OCI-LY7 (cell line): Measurements from ENCODE around the gene STAP2. TPM values are rescaled to one million over a fixed set of nuclear protein-coding genes. Genes with fewer than 3 reads are reported as not detected.

Experiments used
- BruUV-seq: library from RNA; stranded (reverse); fragments of 400-500 nt; replicated peaks from 2 replicates; lab custom pipeline; 2021; lab: Mats Ljungman, UMichigan
- CTCF ChIA-PET: fragments of 300-600 bp; sonication (Branson Sonifier 250); formaldehyde crosslinking; loops from one replicate; lab custom pipeline; 2022; ENCODE audit warnings: antibody characterized with exemption; ENCODE audit not compliant: unreplicated experiment; lab: Charles Lee
- POLR2A ChIA-PET: fragments of 300-600 bp; sonication (Branson Sonifier 250); formaldehyde crosslinking; loops from one replicate; lab custom pipeline; 2022; ENCODE audit warnings: antibody characterized with exemption; lab: Charles Lee
- DNase-seq: peaks from one replicate; pipeline ENCODE4 v3.0.0-alpha.2; 2015; ENCODE audit warnings: low spot score
- H2AFZ ChIP-seq: fragments of 200-600 bp; sonication (generic), shearing (Covaris generic); 2 replicates; pipeline ENCODE4 v1.6.1; 2014; ENCODE audit warnings: mild to moderate bottlenecking, antibody characterized with exemption, low read length, moderate library complexity
- H3K27ac ChIP-seq: fragments of 200-600 bp; sonication (generic); 2 replicates; pipeline ENCODE4 v1.5.1; 2014; ENCODE audit warnings: mixed run types, low read depth, mild to moderate bottlenecking, moderate library complexity, low read length, inconsistent platforms; ENCODE audit not compliant: poor library complexity, severe bottlenecking
- H3K36me3 ChIP-seq: fragments of 200-600 bp; sonication (generic); 2 replicates; pipeline ENCODE4 v1.6.1; 2014; ENCODE audit warnings: mild to moderate bottlenecking, antibody characterized with exemption, low read length, moderate library complexity, mixed read lengths; ENCODE audit not compliant: insufficient read depth
- H3K4me1 ChIP-seq: fragments of 200-600 bp; sonication (generic); 2 replicates; pipeline ENCODE4 v1.5.1; 2014; ENCODE audit warnings: mild to moderate bottlenecking, low read length; ENCODE audit not compliant: insufficient read depth, poor library complexity, severe bottlenecking
- H3K4me2 ChIP-seq: fragments of 200-600 bp; sonication (generic); 2 replicates; pipeline ENCODE4 v1.6.1; 2014; ENCODE audit warnings: mild to moderate bottlenecking, low read length
- H3K4me3 ChIP-seq: fragments of 200-600 bp; sonication (generic); 2 replicates; pipeline ENCODE4 v1.5.1; 2014; ENCODE audit warnings: mild to moderate bottlenecking, low read depth, low read length; ENCODE audit not compliant: poor library complexity, severe bottlenecking
- H3K79me2 ChIP-seq: fragments of 200-600 bp; sonication (generic); 2 replicates; pipeline ENCODE4 v1.6.1; 2016; ENCODE audit warnings: low read depth, mild to moderate bottlenecking, low read length, moderate library complexity, mixed read lengths; ENCODE audit not compliant: insufficient read depth
- H3K9me2 ChIP-seq: fragments of 200-600 bp; sonication (generic); 2 replicates; pipeline ENCODE4 v1.6.1; 2016; ENCODE audit warnings: mild to moderate bottlenecking, low read length, mixed read lengths; ENCODE audit not compliant: insufficient read depth
- H3K9me3 ChIP-seq: fragments of 200-600 bp; sonication (generic); 2 replicates; pipeline ENCODE4 v1.6.1; 2014; ENCODE audit warnings: mild to moderate bottlenecking, mixed run types, low read length, mixed read lengths
- H4K20me1 ChIP-seq: fragments of 200-600 bp; sonication (generic); 2 replicates; pipeline ENCODE4 v1.6.1; 2014; ENCODE audit warnings: mild to moderate bottlenecking, antibody characterized with exemption, low read length, moderate library complexity, mixed read lengths; ENCODE audit not compliant: insufficient read depth
- CTCF ChIP-seq: fragments of 200-600 bp; sonication (generic); conservative IDR thresholded peaks from 2 replicates; pipeline ENCODE4 v1.5.1; 2014; ENCODE audit warnings: mild to moderate bottlenecking, antibody characterized with exemption, low read length, moderate library complexity, mixed read lengths
- EZH2phosphoT487 ChIP-seq: fragments of 200-600 bp; sonication (generic); IDR thresholded peaks from 2 replicates; pipeline ENCODE4 v1.6.1; 2018; ENCODE audit warnings: low read depth, borderline replicate concordance, mild to moderate bottlenecking, mixed run types, antibody characterized with exemption, low read length, moderate library complexity, mixed read lengths
- intact Hi-C: fragments of 100-400 bp; cut with micrococcal nuclease; formaldehyde crosslinking; loops from one replicate; pipeline ENCODE4 v1.10.0; 2022; ENCODE audit not compliant: unreplicated experiment
- total RNA-seq, 2 experiments: library from RNA; depleted of rRNA in 1 of 2; stranded (reverse); fragments of >200 nt in 1 of 2; shearing (Covaris generic) in 1 of 2; gene quantifications; 2 replicates each; pipeline ENCODE4 v1.2.3, GENCODE V29; 2014 to 2022

The STAP2 gene
- total RNA-seq, 2 experiments from 2014 or later, result 1.2 to 1.3 TPM

GRCh38 chr19:4302243-4302640 is 36.4 kb downstream of the STAP2 start, which contains the start of gene TMIGD2:
Gene TMIGD2 (minus strand): TSS chr19:4302389. CDS start chr19:4302385, 4 bp downstream.
- H3K27ac ChIP-seq, result no peak within 1 kb of the TSS
- no peak within 1 kb of the TSS for H3K4me3 ChIP-seq
- H3K36me3 ChIP-seq, result no peaks in the 10 kb centered on the region
- no peak for DNase-seq
- H3K4me1 ChIP-seq, result peaks cover 13% of the 10 kb centered on the region
- no TSS peak for BruUV-seq
- TF ChIP-seq CTCF (no peak), EZH2phosphoT487 (no peak)
- H3K4me2 ChIP-seq, result peak within 1 kb of the TSS; percentile 9; the same call in 1 of the 2 replicates
- intact Hi-C loops, result no loop called here
- ChIA-PET CTCF (no interaction called here), POLR2A (interaction anchor here (0.6 kb wide), 2 partner anchors 13 to 169 kb away, joined by 3 read pairs; no protein-coding TSS in a partner anchor)
- no peaks in the 10 kb centered on the region for H3K79me2 ChIP-seq
- H3K9me3 ChIP-seq, result no peaks in the 10 kb centered on the region
- H4K20me1 ChIP-seq, result no peaks in the 10 kb centered on the region
- peak within 1 kb of the TSS; percentile 52; the same call in 1 of the 2 replicates for H2AFZ ChIP-seq
- no peaks in the 10 kb centered on the region for H3K9me2 ChIP-seq

- POLR2A ChIA-PET, result interaction anchor here (0.6 kb wide), 1 partner anchor 169 kb away, joined by 3 read pairs; no protein-coding TSS in a partner anchor
Observed at GRCh38 chr19:4301590-4302242, 36.9 kb downstream of the STAP2 start.

More at GRCh38 chr19:4301590-4302242, 36.9 kb downstream of the STAP2 start:
- TF ChIP-seq CTCF (no peak), EZH2phosphoT487 (no peak)
- no peaks in the 10 kb centered on the region for H3K9me3 ChIP-seq
- no TSS peak for BruUV-seq
- peak overlapping the region; percentile 9; the same call in 1 of the 2 replicates for H3K4me2 ChIP-seq
- no peak for DNase-seq
- no peaks in the 10 kb centered on the region for H3K36me3 ChIP-seq
- CTCF ChIA-PET, result no interaction called here
- H3K4me1 ChIP-seq, result peaks cover 13% of the 10 kb centered on the region
- intact Hi-C loops, result no loop called here
- H3K4me3 ChIP-seq, result no peak overlapping the region
- no peak overlapping the region for H3K27ac ChIP-seq
- peak overlapping the region; percentile 52; the same call in 1 of the 2 replicates for H2AFZ ChIP-seq
- H3K9me2 ChIP-seq, result no peaks in the 10 kb centered on the region
- H4K20me1 ChIP-seq, result no peaks in the 10 kb centered on the region
- no peaks in the 10 kb centered on the region for H3K79me2 ChIP-seq
